ENCODE results near the gene ZMYND11. TPM values are rescaled to one million over a fixed set of nuclear protein-coding genes. Genes with fewer than 3 reads are reported as not detected.

The ZMYND11 gene
- total and polyA plus RNA-seq, 9 of the 15 experiments (the other 6 are each of a cell fraction or from before 2014, with no cell fraction given) = 2.7 to 13.8 (median 8.8) TPM

DNA sequence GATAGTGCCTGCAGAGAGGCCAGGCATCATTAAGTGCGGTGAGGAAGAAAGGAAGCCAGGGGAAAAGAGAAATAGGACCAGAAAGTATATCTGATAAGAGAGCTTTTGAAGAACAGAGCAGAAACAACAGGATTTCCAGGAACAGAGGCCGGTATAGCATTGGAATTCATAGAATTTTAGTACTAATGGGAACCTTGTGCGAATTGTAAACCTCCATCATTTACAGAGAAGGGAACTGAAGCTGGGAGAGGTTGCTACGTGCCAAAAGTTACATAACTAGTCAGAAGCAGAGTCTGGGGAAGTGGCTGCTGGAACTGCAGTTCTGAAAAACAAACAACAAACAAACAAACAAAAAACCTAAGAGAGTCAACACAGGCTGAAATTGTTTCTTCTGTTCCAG is 5.4 kb upstream of the ZMYND11 start:
- no peak overlapping the region for H3K9ac ChIP-seq (ENCODE audit: insufficient read depth in 1 of 2, low read depth in 2 of 2, low read length in 2 of 2)
- WGBS (ENCODE audit: insufficient coverage, low coverage, missing lambda C conversion rate) = 2% methylated on average over 4 of the region's 4 CpGs
- H3K4me1 ChIP-seq (replicated peaks in 1 of 2; ENCODE audit: control insufficient read depth in 2 of 2, insufficient read depth in 2 of 2, low read length in 2 of 2) = peaks cover 0 to 6% of the 10 kb centered on the region in 2 experiments; a peak in 3 of 5 replicates
- H3K4me2 ChIP-seq (ENCODE audit: insufficient read depth, low read length) = no peak overlapping the region
- H3K27ac ChIP-seq (ENCODE audit: extremely low read depth, low read depth, low read length) = no peak overlapping the region
- H3K36me3 ChIP-seq (ENCODE audit: control insufficient read depth, insufficient read depth, low read length) = no peaks in the 10 kb centered on the region
- ChIA-PET POLR2A (no interaction called here), CTCF (ENCODE audit: low intra/inter-chr PET ratio) (no interaction called here)
- in situ Hi-C loops (cut with MboI) = no loop called here
- no peaks in the 10 kb centered on the region for H3K9me1 ChIP-seq (ENCODE audit: control insufficient read depth, insufficient read depth, low read length)
- no peak for FAIRE-seq
- H2AFZ ChIP-seq (ENCODE audit: low read depth, low read length) = no peak overlapping the region
- H3K79me2 ChIP-seq (ENCODE audit: control insufficient read depth, insufficient read depth, low read length) = no peaks in the 10 kb centered on the region
- no TSS peak for BruUV-seq (replicated peaks)
- DNase-seq (ENCODE audit: extremely low read depth in 1 of 4, low spot score in 3 of 4) = no peak
- no peak overlapping the region for H3K4me3 ChIP-seq
- intact Hi-C loops (cut with micrococcal nuclease) = no loop called here
- no peaks in the 10 kb centered on the region for H4K20me1 ChIP-seq (replicated peaks; ENCODE audit: control insufficient read depth, insufficient read depth, low read length)
- no peaks in the 10 kb centered on the region for H3K9me3 ChIP-seq (replicated peaks; ENCODE audit: control insufficient read depth, insufficient read depth, low read depth, low read length)
- ATAC-seq = no peak
- TF ChIP-seq SOX6 (IDR thresholded peaks at IDR 0.05) (peak; percentile 58; the same call in 1 of the 2 replicates), RBM34 (IDR thresholded peaks at IDR 0.05; ENCODE audit: borderline replicate concordance, insufficient read depth, low read length) (no peak), CTBP1 (IDR thresholded peaks at IDR 0.05; ENCODE audit: borderline replicate concordance) (peak; percentile 53; the same call in 1 of the 2 replicates)
- TF ChIP-seq, protein P1, sequence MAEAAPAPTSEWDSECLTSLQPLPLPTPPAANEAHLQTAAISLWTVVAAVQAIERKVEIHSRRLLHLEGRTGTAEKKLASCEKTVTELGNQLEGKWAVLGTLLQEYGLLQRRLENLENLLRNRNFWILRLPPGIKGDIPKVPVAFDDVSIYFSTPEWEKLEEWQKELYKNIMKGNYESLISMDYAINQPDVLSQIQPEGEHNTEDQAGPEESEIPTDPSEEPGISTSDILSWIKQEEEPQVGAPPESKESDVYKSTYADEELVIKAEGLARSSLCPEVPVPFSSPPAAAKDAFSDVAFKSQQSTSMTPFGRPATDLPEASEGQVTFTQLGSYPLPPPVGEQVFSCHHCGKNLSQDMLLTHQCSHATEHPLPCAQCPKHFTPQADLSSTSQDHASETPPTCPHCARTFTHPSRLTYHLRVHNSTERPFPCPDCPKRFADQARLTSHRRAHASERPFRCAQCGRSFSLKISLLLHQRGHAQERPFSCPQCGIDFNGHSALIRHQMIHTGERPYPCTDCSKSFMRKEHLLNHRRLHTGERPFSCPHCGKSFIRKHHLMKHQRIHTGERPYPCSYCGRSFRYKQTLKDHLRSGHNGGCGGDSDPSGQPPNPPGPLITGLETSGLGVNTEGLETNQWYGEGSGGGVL (CRISPR knock-in tag; IDR thresholded peaks at IDR 0.05) = no peak
- TF ChIP-seq, protein P2, sequence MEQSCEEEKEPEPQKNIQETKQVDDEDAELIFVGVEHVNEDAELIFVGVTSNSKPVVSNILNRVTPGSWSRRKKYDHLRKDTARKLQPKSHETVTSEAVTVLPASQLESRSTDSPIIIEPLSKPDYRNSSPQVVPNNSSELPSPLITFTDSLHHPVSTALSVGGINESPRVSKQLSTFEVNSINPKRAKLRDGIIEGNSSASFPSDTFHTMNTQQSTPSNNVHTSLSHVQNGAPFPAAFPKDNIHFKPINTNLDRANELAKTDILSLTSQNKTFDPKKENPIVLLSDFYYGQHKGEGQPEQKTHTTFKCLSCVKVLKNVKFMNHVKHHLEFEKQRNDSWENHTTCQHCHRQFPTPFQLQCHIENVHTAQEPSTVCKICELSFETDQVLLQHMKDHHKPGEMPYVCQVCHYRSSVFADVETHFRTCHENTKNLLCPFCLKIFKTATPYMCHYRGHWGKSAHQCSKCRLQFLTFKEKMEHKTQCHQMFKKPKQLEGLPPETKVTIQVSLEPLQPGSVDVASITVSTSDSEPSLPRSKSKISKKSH (CRISPR knock-in tag; IDR thresholded peaks at IDR 0.05) = no peak
- peaks cover 27 to 35% of the 10 kb centered on the region in 2 experiments for H3K27me3 ChIP-seq (ENCODE audit: control insufficient read depth in 2 of 2, insufficient read depth in 2 of 2, low read length in 2 of 2)

Data from K562 (cell line).